Right atrium auricular region (tissue), 2 donors: ENCODE measurements around the gene TMPRSS7. TPM values are rescaled to one million over a fixed set of nuclear protein-coding genes. Genes with fewer than 3 reads are reported as not detected.

ENCODE experiments used
- DNase-seq: peaks from one replicate; pipeline ENCODE4 v3.0.0-alpha.2; 2019; ENCODE audit warnings: low spot score
- H3K27ac ChIP-seq, 2 donors: fragments of 200-600 bp; sonication (generic); 1 replicate in 1 of 2; 2 replicates in 1 of 2; pipeline ENCODE4 v1.5.1; 2016 to 2019
- H3K27me3 ChIP-seq, 2 donors: fragments of 200-600 bp; sonication (generic); one replicate each; pipeline versions ENCODE4 v1.5.1 to v1.6.0; 2017 to 2019
- H3K36me3 ChIP-seq: fragments of 200-600 bp; sonication (generic); one replicate; pipeline ENCODE4 v1.5.1; 2016
- H3K4me1 ChIP-seq, 2 donors: fragments of 200-600 bp; sonication (generic); one replicate each; pipeline versions ENCODE4 v1.5.1 to v1.6.0; 2017 to 2019
- H3K4me3 ChIP-seq, 2 donors: fragments of 200-600 bp; sonication (generic); 1 replicate in 1 of 2; 2 replicates in 1 of 2; pipeline ENCODE4 v1.5.1; 2017 to 2019; ENCODE audit warnings: mild to moderate bottlenecking in 1 of 2, moderate library complexity in 1 of 2
- H3K9me3 ChIP-seq, 2 donors: fragments of 200-600 bp; sonication (generic); one replicate each; pipeline ENCODE4 v1.5.1; 2019
- CTCF ChIP-seq, 2 donors: fragments of 200-600 bp; sonication (generic); IDR thresholded peaks; one replicate each; pipeline ENCODE4 v1.5.1; 2019; ENCODE audit warnings: antibody characterized with exemption in 2 of 2
- total RNA-seq, 2 donors: library from RNA; depleted of rRNA; stranded (reverse); fragments of >200 nt; gene quantifications; one replicate each; pipeline ENCODE4 v1.1.0, GENCODE V29; 2016

The TMPRSS7 gene
- total RNA-seq, 2 donors from 2014 or later = not detected

- peaks cover 0 to 9% of the 10 kb centered on the region in 2 donors for H3K4me1 ChIP-seq
- no peaks in the 10 kb centered on the region for H3K36me3 ChIP-seq
- TF ChIP-seq CTCF (IDR thresholded peaks at IDR 0.05) = no peak
- H3K9me3 ChIP-seq = no peaks in the 10 kb centered on the region
- no peak overlapping the region for H3K4me3 ChIP-seq
- no peak overlapping the region for H3K27ac ChIP-seq
- no peaks in the 10 kb centered on the region for H3K27me3 ChIP-seq
- no peak for DNase-seq
These were observed 62.8 kb downstream of the TMPRSS7 start for GRCh38 chr3:112097378-112097777.

- Histone ChIP-seq H3K9me3 (no peaks in the 10 kb centered on the region), H3K36me3 (no peaks in the 10 kb centered on the region), H3K27me3 (no peaks in the 10 kb centered on the region), H3K4me3 (no peak overlapping the region), H3K4me1 (no peaks in the 10 kb centered on the region), H3K27ac (no peak overlapping the region)
- no peak for TF ChIP-seq CTCF (IDR thresholded peaks at IDR 0.05)
- no peak for DNase-seq
These were observed 67.4 kb downstream of the TMPRSS7 start for GRCh38 chr3:112101916-112102315.

- no peak for TF ChIP-seq CTCF (IDR thresholded peaks at IDR 0.05)
- DNase-seq = no peak
- no peaks in the 10 kb centered on the region for H3K9me3 ChIP-seq
These were observed 70.2 kb downstream of the TMPRSS7 start for GRCh38 chr3:112104774-112105173.

GRCh38 chr3:112109322-112109721 lies 74.8 kb downstream of the TMPRSS7 start:
- no peak for TF ChIP-seq CTCF (IDR thresholded peaks at IDR 0.05)
- Histone ChIP-seq H3K36me3 (no peaks in the 10 kb centered on the region), H3K4me3 (no peak overlapping the region), H3K27me3 (no peaks in the 10 kb centered on the region), H3K4me1 (no peaks in the 10 kb centered on the region), H3K9me3 (no peaks in the 10 kb centered on the region), H3K27ac (no peak overlapping the region)
- no peak for DNase-seq

More at GRCh38 chr3:112104774-112105173, 70.2 kb downstream of the TMPRSS7 start:
- Histone ChIP-seq H3K4me3 (no peak overlapping the region), H3K36me3 (no peaks in the 10 kb centered on the region), H3K27me3 (no peaks in the 10 kb centered on the region), H3K27ac (no peak overlapping the region), H3K4me1 (no peaks in the 10 kb centered on the region)

GRCh38 chr3:112111785-112112402 lies 77.4 kb downstream of the TMPRSS7 start:
- Histone ChIP-seq H3K9me3 (no peaks in the 10 kb centered on the region), H3K27me3 (no peaks in the 10 kb centered on the region), H3K36me3 (no peaks in the 10 kb centered on the region), H3K4me3 (no peak overlapping the region), H3K27ac (no peak overlapping the region), H3K4me1 (peaks cover 0 to 10% of the 10 kb centered on the region in 2 donors)
- peak; percentile 34 to 75 for TF ChIP-seq CTCF (IDR thresholded peaks at IDR 0.05)
- DNase-seq = no peak
